K562 treated with DMSO at 1 percent for 4 hours (cell line): ENCODE results near the gene BTBD8. TPM values are rescaled to one million over a fixed set of nuclear protein-coding genes. Genes with fewer than 3 reads are reported as not detected.

Source experiments
- total RNA-seq: library from RNA; unstranded; fragments of 300-600 nt; gene quantifications from 2 replicates; pipeline ENCODE4 v1.2.3, GENCODE V29; 2022; ENCODE audit not compliant: insufficient read depth

Gene BTBD8
- 0.75 and 2.2 TPM in 2 replicates for total RNA-seq

GRCh38 chr1:92080128-92080985 lies at the start of gene BTBD8:
TSS of gene BTBD8 (plus strand) at chr1:92080345. CDS start at chr1:92080572, 227 bp downstream.

DNA sequence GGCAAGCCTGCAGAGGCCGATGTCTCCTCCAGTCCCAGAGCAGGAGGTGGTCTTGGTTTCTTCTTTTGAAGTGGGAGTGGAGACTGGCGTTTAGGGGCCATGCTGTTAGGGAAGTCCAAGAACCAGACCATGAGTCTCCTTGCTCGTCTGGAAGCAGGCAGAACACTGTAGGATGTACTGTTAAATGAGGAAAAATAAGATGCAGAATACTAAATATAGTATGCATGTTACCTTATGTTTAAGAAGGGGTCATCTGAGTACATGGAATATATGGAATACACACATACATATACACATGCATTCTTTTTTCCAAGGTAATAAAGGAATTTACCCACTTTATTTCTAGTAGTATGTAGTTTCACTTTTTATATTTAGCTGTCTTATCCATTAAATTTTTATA lies 4.8 kb upstream of the BTBD8 start, which contains the start of gene SETSIP:
SETSIP (minus strand) TSS at position 101 of the 400 bp plus-strand sequence; CDS start at position 101, 0 bp downstream.

GRCh38 chr1:92217721-92218120 lies 137.6 kb downstream of the BTBD8 start, which contains the start of gene C1orf146:
TSS of gene C1orf146 (plus strand) at chr1:92217915. CDS start at chr1:92231421, 13,506 bp downstream.

Other genes with a start within 250 kb of the BTBD8 start
- gene TGFBR3, start 194.2 kb upstream of the BTBD8 start, total RNA-seq: 16.4 and 28.8 TPM in 2 replicates
- not detected in 2 replicates for gene BRDT, start 130.9 kb upstream of the BTBD8 start, total RNA-seq
- gene EPHX4, start 50.4 kb upstream of the BTBD8 start, total RNA-seq: not detected in 2 replicates
- gene SETSIP, start 4.9 kb upstream of the BTBD8 start, total RNA-seq: not detected in 2 replicates
- gene C1orf146, start 137.6 kb downstream of the BTBD8 start, total RNA-seq: not detected in 2 replicates
- 3.3 and 5.3 TPM in 2 replicates for gene GLMN, start 218.6 kb downstream of the BTBD8 start, total RNA-seq
- gene RPAP2, start 218.7 kb downstream of the BTBD8 start, total RNA-seq: 6.2 and 7.0 TPM in 2 replicates